Activated CD8-positive, alpha-beta T cell treated with anti-CD3 and anti-CD28 coated beads for 36 hours (primary cell): ENCODE measurements around the gene NRL. TPM values are rescaled to one million over a fixed set of nuclear protein-coding genes. Genes with fewer than 3 reads are reported as not detected.

Source experiments
- ATAC-seq: fragments of 200-7000 bp; cut with Tn5 transposase; one replicate; pipeline ENCODE4 v1.10.0; 2021; ENCODE audit warnings: mild to moderate bottlenecking, moderate library complexity
- CTCF ChIA-PET: fragments of 350-600 bp; sonication (Branson Sonifier 250); formaldehyde crosslinking; loops from one replicate; lab custom pipeline; 2021; ENCODE audit warnings: antibody characterized with exemption; lab: Charles Lee
- POLR2A ChIA-PET: fragments of 350-600 bp; sonication (Branson Sonifier 250); formaldehyde crosslinking; loops from one replicate; lab custom pipeline; 2021; ENCODE audit warnings: antibody characterized with exemption; lab: Charles Lee
- DNase-seq: peaks from one replicate; pipeline ENCODE4 v3.0.0-alpha.2; 2020
- H3K27ac Mint-ChIP-seq: one replicate; pipeline ENCODE4 v1.8.0; 2021; ENCODE audit warnings: mild to moderate bottlenecking, mixed read lengths
- H3K27me3 Mint-ChIP-seq: one replicate; pipeline ENCODE4 v1.8.0; 2021; ENCODE audit warnings: mixed read lengths
- H3K36me3 Mint-ChIP-seq: one replicate; pipeline ENCODE4 v1.8.0; 2021; ENCODE audit warnings: low read depth, mixed read lengths
- H3K4me1 Mint-ChIP-seq: one replicate; pipeline ENCODE4 v1.8.0; 2021; ENCODE audit warnings: low read depth, mixed read lengths
- H3K4me3 Mint-ChIP-seq: one replicate; pipeline ENCODE4 v1.8.0; 2021; ENCODE audit warnings: mild to moderate bottlenecking, moderate library complexity, mixed read lengths
- H3K9me3 Mint-ChIP-seq: one replicate; pipeline ENCODE4 v1.8.0; 2021; ENCODE audit warnings: mixed read lengths
- intact Hi-C: fragments of 100-400 bp; cut with micrococcal nuclease; formaldehyde crosslinking; loops from one replicate; pipeline ENCODE4 v1.10.0; 2022
- total RNA-seq, 2 experiments: library from RNA; stranded (reverse); gene quantifications; one replicate each; pipeline ENCODE4 v1.2.3, GENCODE V29; 2021
- TF ChIP-seq, protein P1 (sequence below): fragments of 200-600 bp; IDR thresholded peaks from one replicate; pipeline ENCODE4 v1.8.0; 2022; ENCODE audit warnings: antibody characterized with exemption, mild to moderate bottlenecking

The NRL gene
- total RNA-seq, 2 experiments from 2014 or later, result 1.8 to 2.5 TPM

DNA sequence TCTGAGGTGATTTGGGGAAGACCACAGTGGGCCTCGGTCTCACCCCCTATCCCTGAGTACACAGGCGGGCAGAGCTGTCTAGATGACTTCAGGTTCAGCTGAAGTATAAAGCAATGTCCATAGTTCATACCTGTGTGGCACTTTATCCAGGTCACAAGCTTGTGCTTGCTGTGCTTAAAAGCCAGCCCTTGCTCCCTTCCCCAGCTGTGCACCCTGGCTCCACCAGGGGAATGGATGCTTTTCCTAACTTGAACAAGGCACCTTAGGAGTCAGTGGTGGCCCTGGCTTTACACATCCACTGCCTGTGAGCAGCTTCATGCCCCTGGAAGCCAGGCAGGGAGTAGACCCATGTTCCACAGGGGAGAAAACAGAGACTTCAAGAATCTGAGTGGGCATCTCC lies 57.5 kb downstream of the NRL start:
- no peak for DNase-seq
- Mint-ChIP-seq H3K9me3 (no peaks in the 10 kb centered on the region), H3K36me3 (no peaks in the 10 kb centered on the region), H3K4me1 (peaks cover 16% of the 10 kb centered on the region), H3K4me3 (no peak overlapping the region), H3K27ac (no peak overlapping the region), H3K27me3 (no peaks in the 10 kb centered on the region)
- ChIA-PET POLR2A (interaction anchor here (1.3 to 3.9 kb wide), 7 partner anchors 18 to 93 kb away, joined by 3 to 25 read pairs (median 7); partner anchors contain the start of genes DCAF11, NRL and PCK2), CTCF (interaction anchor here (0.9 to 9.6 kb wide), 21 partner anchors 9 to 476 kb away, joined by 3 to 345 read pairs (median 9); partner anchors contain the start of genes CPNE6, DCAF11, IRF9 and NRL)
- no peak for ATAC-seq
- intact Hi-C loops, result loop anchor here (5.0 kb wide), 1 partner anchor 45 kb away; no protein-coding TSS in a partner anchor
- TF ChIP-seq, protein P1, sequence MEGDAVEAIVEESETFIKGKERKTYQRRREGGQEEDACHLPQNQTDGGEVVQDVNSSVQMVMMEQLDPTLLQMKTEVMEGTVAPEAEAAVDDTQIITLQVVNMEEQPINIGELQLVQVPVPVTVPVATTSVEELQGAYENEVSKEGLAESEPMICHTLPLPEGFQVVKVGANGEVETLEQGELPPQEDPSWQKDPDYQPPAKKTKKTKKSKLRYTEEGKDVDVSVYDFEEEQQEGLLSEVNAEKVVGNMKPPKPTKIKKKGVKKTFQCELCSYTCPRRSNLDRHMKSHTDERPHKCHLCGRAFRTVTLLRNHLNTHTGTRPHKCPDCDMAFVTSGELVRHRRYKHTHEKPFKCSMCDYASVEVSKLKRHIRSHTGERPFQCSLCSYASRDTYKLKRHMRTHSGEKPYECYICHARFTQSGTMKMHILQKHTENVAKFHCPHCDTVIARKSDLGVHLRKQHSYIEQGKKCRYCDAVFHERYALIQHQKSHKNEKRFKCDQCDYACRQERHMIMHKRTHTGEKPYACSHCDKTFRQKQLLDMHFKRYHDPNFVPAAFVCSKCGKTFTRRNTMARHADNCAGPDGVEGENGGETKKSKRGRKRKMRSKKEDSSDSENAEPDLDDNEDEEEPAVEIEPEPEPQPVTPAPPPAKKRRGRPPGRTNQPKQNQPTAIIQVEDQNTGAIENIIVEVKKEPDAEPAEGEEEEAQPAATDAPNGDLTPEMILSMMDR, result no peak

DNA sequence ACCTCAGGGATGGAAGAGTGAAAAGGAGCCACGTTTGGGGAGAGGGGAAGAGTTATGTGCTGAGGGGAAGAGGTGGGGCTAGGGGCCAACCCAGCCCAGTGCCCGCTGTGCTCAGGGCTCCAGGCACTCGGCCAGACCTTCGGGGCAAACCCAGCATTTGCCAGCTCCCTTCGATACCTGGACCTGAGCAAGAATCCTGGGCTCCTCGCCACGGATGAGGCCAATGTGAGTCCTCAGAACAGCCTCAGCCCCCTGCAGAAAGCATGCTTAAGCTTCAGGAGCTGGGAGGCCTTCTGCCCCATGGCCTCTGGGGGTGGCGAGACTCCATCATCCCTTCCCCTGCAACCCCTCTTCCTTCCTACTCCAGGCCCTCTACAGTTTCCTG lies 58.0 kb downstream of the NRL start:
- ChIA-PET POLR2A (interaction anchor here (0.6 to 3.9 kb wide), 6 partner anchors 19 to 139 kb away, joined by 3 to 25 read pairs (median 4); partner anchors contain the start of genes PCK2 and TM9SF1), CTCF (interaction anchor here (1.1 to 9.6 kb wide), 15 partner anchors 10 to 425 kb away, joined by 3 to 345 read pairs (median 20); partner anchors contain the start of genes CPNE6, DCAF11, IRF9 and NRL)
- Mint-ChIP-seq H3K27me3 (no peaks in the 10 kb centered on the region), H3K4me3 (no peak overlapping the region), H3K27ac (no peak overlapping the region), H3K36me3 (no peaks in the 10 kb centered on the region), H3K9me3 (no peaks in the 10 kb centered on the region), H3K4me1 (peaks cover 16% of the 10 kb centered on the region)
- ATAC-seq, result no peak
- intact Hi-C loops, result loop anchor here (5.0 kb wide), 1 partner anchor 44 kb away; no protein-coding TSS in a partner anchor
- no peak for DNase-seq
- TF ChIP-seq, protein P1, result no peak

DNA sequence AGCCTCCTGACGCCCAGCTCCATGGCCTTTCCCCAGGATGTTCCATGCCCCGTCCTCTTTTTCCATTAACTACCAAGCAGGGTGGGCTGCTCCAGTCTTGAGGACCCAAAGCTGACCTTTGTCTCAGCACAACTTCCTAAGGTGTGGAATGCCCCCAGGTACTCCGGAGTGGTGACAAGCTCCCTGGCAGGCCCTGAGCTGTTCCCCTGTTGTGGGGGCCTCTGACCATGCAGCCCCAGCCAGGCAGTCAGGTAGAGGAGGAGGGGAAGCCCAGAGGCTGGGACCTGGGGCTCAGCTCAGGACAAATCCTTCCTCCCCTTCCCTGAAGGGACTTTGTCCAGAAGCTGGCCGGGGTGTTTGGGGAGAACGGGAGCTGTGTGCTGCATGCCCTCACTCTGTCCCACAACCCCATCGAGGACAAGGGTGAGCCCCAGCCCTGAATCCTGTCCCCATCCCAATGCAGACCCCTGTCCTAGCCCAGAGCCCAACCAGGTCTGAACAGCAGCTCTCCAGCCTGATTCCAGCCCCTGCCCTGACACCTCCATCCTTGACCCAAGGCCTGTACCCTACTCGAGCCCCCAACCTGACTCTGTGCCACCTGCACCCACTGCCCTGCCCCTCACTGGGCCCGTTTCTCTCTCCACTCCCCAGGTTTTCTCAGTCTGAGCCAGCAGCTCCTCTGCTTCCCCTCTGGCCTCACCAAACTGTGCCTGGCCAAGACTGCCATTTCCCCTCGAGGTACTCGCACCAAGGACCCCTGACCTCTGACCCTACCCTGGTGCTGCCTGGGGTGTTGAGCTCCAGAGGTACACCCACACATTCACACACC lies 58.6 kb downstream of the NRL start:
- Mint-ChIP-seq H3K4me3 (no peak overlapping the region), H3K9me3 (no peaks in the 10 kb centered on the region), H3K27ac (no peak overlapping the region), H3K36me3 (no peaks in the 10 kb centered on the region), H3K4me1 (peaks cover 18% of the 10 kb centered on the region), H3K27me3 (no peaks in the 10 kb centered on the region)
- DNase-seq, result no peak
- no peak for ATAC-seq
- intact Hi-C loops, result loop anchor here (5.0 kb wide), 1 partner anchor 44 kb away; no protein-coding TSS in a partner anchor
- TF ChIP-seq, protein P1, result no peak
- POLR2A ChIA-PET, result interaction anchor here (0.6 to 3.9 kb wide), 6 partner anchors 34 to 245 kb away, joined by 3 to 25 read pairs (median 4); partner anchors contain the start of genes EMC9, PCK2 and TM9SF1
- CTCF ChIA-PET, result interaction anchor here (1.1 to 9.6 kb wide), 11 partner anchors 9 to 186 kb away, joined by 3 to 345 read pairs (median 23); partner anchors contain the start of genes CPNE6, DCAF11, IRF9 and NRL

DNA sequence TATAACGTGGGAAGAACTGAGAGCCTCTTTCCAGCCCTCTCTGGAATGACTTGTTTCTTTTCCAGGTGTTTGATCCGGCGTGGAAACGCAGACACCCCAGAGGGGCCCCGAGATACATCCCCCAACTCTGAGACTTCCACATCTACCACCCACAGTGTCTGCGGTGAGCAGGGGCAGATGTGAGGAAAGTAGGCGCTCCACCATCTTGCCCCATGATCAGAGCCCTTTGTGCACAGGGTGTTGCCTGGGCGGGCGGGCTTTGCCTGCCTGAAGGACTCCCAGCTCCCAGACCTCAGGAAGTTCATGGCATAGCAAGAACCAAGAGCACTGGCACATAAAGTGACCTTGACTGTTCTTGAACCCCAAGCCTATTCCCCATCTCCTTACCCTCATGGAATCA lies 60.1 kb downstream of the NRL start:
- TF ChIP-seq, protein P1, result no peak
- Mint-ChIP-seq H3K9me3 (no peaks in the 10 kb centered on the region), H3K4me1 (peaks cover 21% of the 10 kb centered on the region), H3K27me3 (peaks cover 4% of the 10 kb centered on the region), H3K4me3 (no peak overlapping the region), H3K27ac (no peak overlapping the region), H3K36me3 (no peaks in the 10 kb centered on the region)
- ATAC-seq (no peak), DNase-seq (no peak)
- ChIA-PET POLR2A (interaction anchor here (0.8 to 1.3 kb wide), 4 partner anchors 36 to 134 kb away, joined by 3 to 4 read pairs (median 3); partner anchors contain the start of genes IPO4 and IRF9), CTCF (interaction anchor here (0.7 to 9.6 kb wide), 9 partner anchors 8 to 106 kb away, joined by 3 to 345 read pairs (median 10); partner anchors contain the start of genes IRF9 and PCK2)
- intact Hi-C loops, result loop anchor here (5.0 kb wide), 1 partner anchor 42 kb away; no protein-coding TSS in a partner anchor
